T-helper 2 cell treated with Interferon-gamma antibody and Interleukin-4, amounts not matched to agents 5 μg/mL and 100 μg/mL, for 36 hours (primary cell): Measurements from ENCODE around the gene IFNA1.

Source experiments
- DNase-seq: peaks from one replicate; pipeline ENCODE4 v3.0.0; 2021; ENCODE audit warnings: low spot score
- H3K27ac Mint-ChIP-seq: one replicate; pipeline ENCODE4 v1.8.0; 2021; ENCODE audit warnings: mild to moderate bottlenecking, mixed read lengths
- H3K27me3 Mint-ChIP-seq: one replicate; pipeline ENCODE4 v1.8.0; 2021; ENCODE audit warnings: low read depth, mixed read lengths
- H3K36me3 Mint-ChIP-seq: one replicate; pipeline ENCODE4 v1.8.0; 2021; ENCODE audit warnings: low read depth, mixed read lengths
- H3K4me1 Mint-ChIP-seq: one replicate; pipeline ENCODE4 v1.8.0; 2021; ENCODE audit warnings: low read depth, mixed read lengths
- H3K4me3 Mint-ChIP-seq: one replicate; pipeline ENCODE4 v1.8.0; 2022; ENCODE audit warnings: mild to moderate bottlenecking, moderate library complexity, mixed read lengths
- H3K9me3 Mint-ChIP-seq: one replicate; pipeline ENCODE4 v1.8.0; 2021; ENCODE audit warnings: mixed read lengths

The IFNA1 gene

GRCh38 chr9:21440139-21440538 is at the start of gene IFNA1:
Gene IFNA1 (plus strand): TSS chr9:21440439. CDS start chr9:21440508, 69 bp downstream.
- Mint-ChIP-seq H3K9me3 (no peaks in the 10 kb centered on the region), H3K27ac (no peak within 1 kb of the TSS), H3K36me3 (no peaks in the 10 kb centered on the region), H3K27me3 (peaks cover 30% of the 10 kb centered on the region), H3K4me1 (peaks cover 12% of the 10 kb centered on the region), H3K4me3 (no peak within 1 kb of the TSS)
- DNase-seq = no peak

- no peaks in the 10 kb centered on the region for H3K36me3 Mint-ChIP-seq
- H3K4me3 Mint-ChIP-seq = no peak overlapping the region
- no peak overlapping the region for H3K27ac Mint-ChIP-seq
- no peaks in the 10 kb centered on the region for H3K9me3 Mint-ChIP-seq
- peaks cover 68% of the 10 kb centered on the region for H3K27me3 Mint-ChIP-seq
- no peak for DNase-seq
- H3K4me1 Mint-ChIP-seq = peaks cover 5% of the 10 kb centered on the region
Observed at GRCh38 chr9:21392270-21392669, 48.0 kb upstream of the IFNA1 start.

GRCh38 chr9:21395778-21396717 is 44.2 kb upstream of the IFNA1 start:
- H3K27me3 Mint-ChIP-seq = peaks cover 70% of the 10 kb centered on the region
- no peak overlapping the region for H3K27ac Mint-ChIP-seq
- H3K36me3 Mint-ChIP-seq = no peaks in the 10 kb centered on the region
- H3K4me3 Mint-ChIP-seq = peak overlapping the region; percentile 79
- no peaks in the 10 kb centered on the region for H3K9me3 Mint-ChIP-seq
- DNase-seq = peak; percentile 39
- H3K4me1 Mint-ChIP-seq = peaks cover 5% of the 10 kb centered on the region

GRCh38 chr9:21398955-21399489 is 41.2 kb upstream of the IFNA1 start:
- Mint-ChIP-seq H3K36me3 (no peaks in the 10 kb centered on the region), H3K27ac (no peak overlapping the region), H3K4me1 (peaks cover 9% of the 10 kb centered on the region)

GRCh38 chr9:21399956-21400355 is 40.3 kb upstream of the IFNA1 start:
- H3K9me3 Mint-ChIP-seq = no peaks in the 10 kb centered on the region
- peaks cover 9% of the 10 kb centered on the region for H3K4me1 Mint-ChIP-seq
- peaks cover 78% of the 10 kb centered on the region for H3K27me3 Mint-ChIP-seq
- DNase-seq = no peak
- H3K36me3 Mint-ChIP-seq = no peaks in the 10 kb centered on the region
- no peak overlapping the region for H3K27ac Mint-ChIP-seq
- H3K4me3 Mint-ChIP-seq = no peak overlapping the region

More at GRCh38 chr9:21398955-21399489, 41.2 kb upstream of the IFNA1 start:
- Mint-ChIP-seq H3K9me3 (no peaks in the 10 kb centered on the region), H3K4me3 (no peak overlapping the region), H3K27me3 (peaks cover 72% of the 10 kb centered on the region)
- no peak for DNase-seq

GRCh38 chr9:21402386-21403251 is 37.6 kb upstream of the IFNA1 start:
- peaks cover 83% of the 10 kb centered on the region for H3K27me3 Mint-ChIP-seq
- H3K4me3 Mint-ChIP-seq = peak overlapping the region; percentile 69
- H3K27ac Mint-ChIP-seq = no peak overlapping the region
- no peaks in the 10 kb centered on the region for H3K9me3 Mint-ChIP-seq
- H3K36me3 Mint-ChIP-seq = no peaks in the 10 kb centered on the region
- DNase-seq = no peak
- H3K4me1 Mint-ChIP-seq = peaks cover 4% of the 10 kb centered on the region

- no peaks in the 10 kb centered on the region for H3K36me3 Mint-ChIP-seq
- H3K27ac Mint-ChIP-seq = no peak overlapping the region
- H3K4me1 Mint-ChIP-seq = peaks cover 4% of the 10 kb centered on the region
- DNase-seq = no peak
- peaks cover 68% of the 10 kb centered on the region for H3K27me3 Mint-ChIP-seq
- H3K4me3 Mint-ChIP-seq = no peak overlapping the region
- H3K9me3 Mint-ChIP-seq = no peaks in the 10 kb centered on the region
Observed at GRCh38 chr9:21404146-21404545, 36.1 kb upstream of the IFNA1 start.

- Mint-ChIP-seq H3K9me3 (no peaks in the 10 kb centered on the region), H3K27ac (no peak within 1 kb of the TSS), H3K27me3 (peaks cover 55% of the 10 kb centered on the region), H3K36me3 (no peaks in the 10 kb centered on the region), H3K4me1 (no peaks in the 10 kb centered on the region), H3K4me3 (no peak within 1 kb of the TSS)
- no peak for DNase-seq
Observed at GRCh38 chr9:21408817-21409216, 31.4 kb upstream of the IFNA1 start, which contains the start of gene IFNA8. Gene IFNA8 (plus strand): TSS chr9:21409117. CDS start chr9:21409177, 60 bp downstream.

- DNase-seq = no peak
- Mint-ChIP-seq H3K27ac (no peak overlapping the region), H3K27me3 (peaks cover 36% of the 10 kb centered on the region), H3K4me1 (no peaks in the 10 kb centered on the region), H3K4me3 (no peak overlapping the region), H3K36me3 (no peaks in the 10 kb centered on the region), H3K9me3 (no peaks in the 10 kb centered on the region)
Observed at GRCh38 chr9:21412107-21412506, 28.1 kb upstream of the IFNA1 start.

- no peaks in the 10 kb centered on the region for H3K9me3 Mint-ChIP-seq
- no peak for DNase-seq
- no peaks in the 10 kb centered on the region for H3K36me3 Mint-ChIP-seq
- H3K4me3 Mint-ChIP-seq = no peak overlapping the region
- peaks cover 31% of the 10 kb centered on the region for H3K27me3 Mint-ChIP-seq
- H3K27ac Mint-ChIP-seq = no peak overlapping the region
- H3K4me1 Mint-ChIP-seq = no peaks in the 10 kb centered on the region
Observed at GRCh38 chr9:21413151-21413550, 27.1 kb upstream of the IFNA1 start.

- H3K27me3 Mint-ChIP-seq = peaks cover 31% of the 10 kb centered on the region
- H3K27ac Mint-ChIP-seq = no peak overlapping the region
- DNase-seq = no peak
- no peaks in the 10 kb centered on the region for H3K9me3 Mint-ChIP-seq
- no peak overlapping the region for H3K4me3 Mint-ChIP-seq
- no peaks in the 10 kb centered on the region for H3K36me3 Mint-ChIP-seq
- H3K4me1 Mint-ChIP-seq = no peaks in the 10 kb centered on the region
Observed at GRCh38 chr9:21413624-21414023, 26.6 kb upstream of the IFNA1 start.

GRCh38 chr9:21414220-21414940 is 25.9 kb upstream of the IFNA1 start:
- Mint-ChIP-seq H3K9me3 (no peaks in the 10 kb centered on the region), H3K27ac (no peak overlapping the region), H3K4me3 (no peak overlapping the region), H3K36me3 (no peaks in the 10 kb centered on the region), H3K4me1 (no peaks in the 10 kb centered on the region), H3K27me3 (peaks cover 33% of the 10 kb centered on the region)
- no peak for DNase-seq

GRCh38 chr9:21415493-21416267 is 24.6 kb upstream of the IFNA1 start:
- H3K4me1 Mint-ChIP-seq = no peaks in the 10 kb centered on the region
- no peak overlapping the region for H3K4me3 Mint-ChIP-seq
- DNase-seq = no peak
- H3K9me3 Mint-ChIP-seq = no peaks in the 10 kb centered on the region
- no peaks in the 10 kb centered on the region for H3K36me3 Mint-ChIP-seq
- peaks cover 26% of the 10 kb centered on the region for H3K27me3 Mint-ChIP-seq
- H3K27ac Mint-ChIP-seq = no peak overlapping the region
